Measurements from ENCODE around the gene CSKMT. TPM values are rescaled to one million over a fixed set of nuclear protein-coding genes. Genes with fewer than 3 reads are reported as not detected.
A peak's percentile ranks its signal among the peaks of the same experiment; 100 is the strongest.

The CSKMT gene
- total and polyA plus RNA-seq, 4 experiments from 2014 or later = 3.0 to 32.3 (median 17.6) TPM

- Mint-ChIP-seq H3K36me3 (peaks cover 38 to 77% of the 10 kb centered on the region in 2 donors), H3K9me3 (no peaks in the 10 kb centered on the region), H3K27me3 (no peaks in the 10 kb centered on the region), H3K4me1 (peaks cover 28 to 66% (median 49%) of the 10 kb centered on the region in 4 donors), H3K4me3 (peak overlapping the region in 2 of 8 donors; percentile 13 to 71), H3K27ac (peak overlapping the region; percentile 60 to 84 (median 73))
- H3K27ac ChIP-seq (ENCODE audit: low read depth, low read length) = peak overlapping the region; percentile 23
- intact Hi-C loops (cut with micrococcal nuclease) = no loop called here
- no peaks in the 10 kb centered on the region for H3K27me3 ChIP-seq (ENCODE audit: insufficient read depth, low read length)
- peaks cover 50% of the 10 kb centered on the region for H3K4me1 ChIP-seq (ENCODE audit: insufficient read depth, low read length)
- H3K9me3 ChIP-seq (ENCODE audit: control insufficient read depth in 1 of 2, low read length in 2 of 2) = no peaks in the 10 kb centered on the region
- peaks cover 51% of the 10 kb centered on the region for H3K36me3 ChIP-seq (ENCODE audit: insufficient read depth, low read length)
- no peak for DNase-seq
- H3K4me3 ChIP-seq (ENCODE audit: low read length in 2 of 2) = no peak overlapping the region
- POLR2A ChIA-PET (ENCODE audit: partially characterized antibody) = interaction anchor here (1.0 to 14.3 kb wide), 2 partner anchors 11 to 55 kb away, joined by 3 to 283 read pairs; partner anchors contain the start of genes HNRNPUL2 and TTC9C
- CTCF ChIA-PET (ENCODE audit: partially characterized antibody) = interaction anchor here (1.0 kb wide), 1 partner anchor 48 kb away, joined by 3 read pairs; the partner anchor contains the start of gene C11orf98
These were observed 47.7 kb downstream of the CSKMT start for GRCh38 chr11:62712861-62713260.

- no peaks in the 10 kb centered on the region for H3K9me3 Mint-ChIP-seq
- intact Hi-C loops (cut with micrococcal nuclease) = no loop called here
- no peaks in the 10 kb centered on the region for H3K9me3 ChIP-seq (ENCODE audit: control insufficient read depth in 1 of 2, low read length in 2 of 2)
- peak overlapping the region; percentile 23 for H3K27ac ChIP-seq (ENCODE audit: low read depth, low read length)
- H3K27me3 ChIP-seq (ENCODE audit: insufficient read depth, low read length) = no peaks in the 10 kb centered on the region
- POLR2A ChIA-PET (ENCODE audit: partially characterized antibody) = interaction anchor here (1.0 to 14.3 kb wide), 3 partner anchors 10 to 128 kb away, joined by 3 to 283 read pairs (median 4); partner anchors contain the start of genes HNRNPUL2 and TTC9C
- peak overlapping the region in 2 of 8 donors; percentile 22 to 35 for H3K4me3 Mint-ChIP-seq
- no peak overlapping the region for H3K4me3 ChIP-seq (ENCODE audit: low read length in 2 of 2)
- peak overlapping the region; percentile 57 to 85 (median 69) for H3K27ac Mint-ChIP-seq
- CTCF ChIA-PET (ENCODE audit: partially characterized antibody) = interaction anchor here (1.0 kb wide), 1 partner anchor 49 kb away, joined by 3 read pairs; the partner anchor contains the start of gene C11orf98
- H3K4me1 ChIP-seq (ENCODE audit: insufficient read depth, low read length) = peaks cover 45% of the 10 kb centered on the region
- DNase-seq = no peak
- H3K36me3 Mint-ChIP-seq = peaks cover 43 to 82% of the 10 kb centered on the region in 2 donors
- H3K27me3 Mint-ChIP-seq = no peaks in the 10 kb centered on the region
- H3K4me1 Mint-ChIP-seq = peaks cover 32 to 66% (median 50%) of the 10 kb centered on the region in 4 donors
- H3K36me3 ChIP-seq (ENCODE audit: insufficient read depth, low read length) = peaks cover 56% of the 10 kb centered on the region
These were observed 48.2 kb downstream of the CSKMT start for GRCh38 chr11:62713343-62713742.

- CTCF ChIA-PET (ENCODE audit: partially characterized antibody) = interaction anchor here (0.6 to 1.0 kb wide), 2 partner anchors 71 to 146 kb away, joined by 4 read pairs; no protein-coding TSS in a partner anchor
- no peaks in the 10 kb centered on the region for H3K27me3 ChIP-seq (ENCODE audit: insufficient read depth, low read length)
These were observed 50.3 kb downstream of the CSKMT start for GRCh38 chr11:62715150-62716130.

GRCh38 chr11:62716206-62716605 is 51.1 kb downstream of the CSKMT start:
- H3K27me3 ChIP-seq (ENCODE audit: insufficient read depth, low read length) = no peaks in the 10 kb centered on the region
- Mint-ChIP-seq H3K27me3 (no peaks in the 10 kb centered on the region), H3K4me1 (peaks cover 28 to 60% (median 45%) of the 10 kb centered on the region in 4 donors), H3K4me3 (no peak overlapping the region), H3K27ac (peak overlapping the region in 4 of 7 donors; percentile 19 to 70 (median 48)), H3K36me3 (peaks cover 58 to 78% of the 10 kb centered on the region in 2 donors), H3K9me3 (no peaks in the 10 kb centered on the region)
- peaks cover 30% of the 10 kb centered on the region for H3K4me1 ChIP-seq (ENCODE audit: insufficient read depth, low read length)
- ChIA-PET CTCF (ENCODE audit: partially characterized antibody) (interaction anchor here (0.6 to 1.0 kb wide), 2 partner anchors 70 to 145 kb away, joined by 4 read pairs; no protein-coding TSS in a partner anchor), POLR2A (ENCODE audit: partially characterized antibody) (interaction anchor here (0.7 to 15.3 kb wide), 7 partner anchors 4 to 125 kb away, joined by 3 to 283 read pairs (median 4); partner anchors contain the start of genes BSCL2, C11orf98, CSKMT and GNG3)
- no peak for DNase-seq
- peaks cover 82% of the 10 kb centered on the region for H3K36me3 ChIP-seq (ENCODE audit: insufficient read depth, low read length)
- H3K4me3 ChIP-seq (ENCODE audit: low read length in 2 of 2) = no peak overlapping the region
- H3K9me3 ChIP-seq (ENCODE audit: control insufficient read depth in 1 of 2, low read length in 2 of 2) = no peaks in the 10 kb centered on the region
- peak overlapping the region; percentile 13 for H3K27ac ChIP-seq (ENCODE audit: low read depth, low read length)
- intact Hi-C loops (cut with micrococcal nuclease) = no loop called here

More at GRCh38 chr11:62715150-62716130, 50.3 kb downstream of the CSKMT start:
- peaks cover 28 to 56% (median 45%) of the 10 kb centered on the region in 4 donors for H3K4me1 Mint-ChIP-seq
- intact Hi-C loops (cut with micrococcal nuclease) = no loop called here
- no peaks in the 10 kb centered on the region for H3K27me3 Mint-ChIP-seq
- no peaks in the 10 kb centered on the region for H3K9me3 Mint-ChIP-seq
- peaks cover 29% of the 10 kb centered on the region for H3K4me1 ChIP-seq (ENCODE audit: insufficient read depth, low read length)
- peak overlapping the region in 1 of 8 donors; percentile 45 for H3K4me3 Mint-ChIP-seq
- peaks cover 76% of the 10 kb centered on the region for H3K36me3 ChIP-seq (ENCODE audit: insufficient read depth, low read length)
- POLR2A ChIA-PET (ENCODE audit: partially characterized antibody) = interaction anchor here (0.7 to 15.3 kb wide), 9 partner anchors 4 to 140 kb away, joined by 3 to 283 read pairs (median 4); partner anchors contain the start of genes BSCL2, C11orf98, CSKMT and GNG3
- H3K4me3 ChIP-seq (ENCODE audit: low read length in 2 of 2) = no peak overlapping the region
- no peak overlapping the region for H3K27ac ChIP-seq (ENCODE audit: low read depth, low read length)
- no peak for DNase-seq
- peaks cover 54 to 77% of the 10 kb centered on the region in 2 donors for H3K36me3 Mint-ChIP-seq
- no peaks in the 10 kb centered on the region for H3K9me3 ChIP-seq (ENCODE audit: control insufficient read depth in 1 of 2, low read length in 2 of 2)
- peak overlapping the region in 6 of 7 donors; percentile 19 to 70 (median 58) for H3K27ac Mint-ChIP-seq

- no peaks in the 10 kb centered on the region for H3K27me3 Mint-ChIP-seq
- no peak overlapping the region for H3K4me3 Mint-ChIP-seq
- no peak overlapping the region for H3K4me3 ChIP-seq (ENCODE audit: low read length in 2 of 2)
- ChIA-PET POLR2A (ENCODE audit: partially characterized antibody) (interaction anchor here (1.1 to 15.3 kb wide), 4 partner anchors 5 to 124 kb away, joined by 3 to 283 read pairs (median 144); partner anchors contain the start of genes BSCL2, C11orf98, CSKMT and GNG3), CTCF (ENCODE audit: partially characterized antibody) (interaction anchor here (2.1 kb wide), 1 partner anchor 12 kb away, joined by 4 read pairs; no protein-coding TSS in a partner anchor)
- H3K36me3 Mint-ChIP-seq = peaks cover 64 to 82% of the 10 kb centered on the region in 2 donors
- no peaks in the 10 kb centered on the region for H3K27me3 ChIP-seq (ENCODE audit: insufficient read depth, low read length)
- H3K9me3 Mint-ChIP-seq = no peaks in the 10 kb centered on the region
- no peaks in the 10 kb centered on the region for H3K9me3 ChIP-seq (ENCODE audit: control insufficient read depth in 1 of 2, low read length in 2 of 2)
- peak overlapping the region; percentile 13 for H3K27ac ChIP-seq (ENCODE audit: low read depth, low read length)
- no peak for DNase-seq
- intact Hi-C loops (cut with micrococcal nuclease) = no loop called here
- H3K27ac Mint-ChIP-seq = peak overlapping the region in 4 of 7 donors; percentile 16 to 77 (median 42)
- peaks cover 83% of the 10 kb centered on the region for H3K36me3 ChIP-seq (ENCODE audit: insufficient read depth, low read length)
- H3K4me1 Mint-ChIP-seq = peaks cover 28 to 66% (median 49%) of the 10 kb centered on the region in 4 donors
- peaks cover 36% of the 10 kb centered on the region for H3K4me1 ChIP-seq (ENCODE audit: insufficient read depth, low read length)
These were observed 51.7 kb downstream of the CSKMT start for GRCh38 chr11:62716816-62717215.

Data from CD4-positive, alpha-beta memory T cell (primary cell).